Measurements from ENCODE around the gene GAS2L2. TPM values are rescaled to one million over a fixed set of nuclear protein-coding genes. Genes with fewer than 3 reads are reported as not detected.

Gene GAS2L2
- total and polyA plus RNA-seq, 2 experiments from 2014 or later, result not detected

- H3K27me3 ChIP-seq (replicated peaks; ENCODE audit: insufficient read depth), result no peaks in the 10 kb centered on the region
- no peak overlapping the region for H2AFZ ChIP-seq
- no peaks in the 10 kb centered on the region for H4K20me1 ChIP-seq (ENCODE audit: insufficient read depth)
- 81 to 83% methylated on average over 4 of the region's 4 CpGs for WGBS, 2 experiments (ENCODE audit: low coverage in 1 of 2, low lambda C conversion rate in 2 of 2, missing lambda C conversion rate in 2 of 2)
- no peak overlapping the region for H3K4me2 ChIP-seq (ENCODE audit: unreplicated experiment)
- H3K4me3 ChIP-seq, result no peak overlapping the region
- DNase-seq, result no peak
- H3K9me2 ChIP-seq (ENCODE audit: insufficient read depth), result no peaks in the 10 kb centered on the region
- TF ChIP-seq EZH2 (IDR thresholded peaks at IDR 0.05; ENCODE audit: insufficient read depth, poor library complexity, severe bottlenecking) (no peak), EZH2phosphoT487 (IDR thresholded peaks at IDR 0.05; ENCODE audit: insufficient read depth, low read depth) (no peak)
- peaks cover 6% of the 10 kb centered on the region; the same call in 1 of the 2 replicates for H3F3A ChIP-seq (ENCODE audit: insufficient read depth)
- peaks cover 13% of the 10 kb centered on the region for H3K4me1 ChIP-seq (ENCODE audit: insufficient read depth)
- in situ Hi-C loops (cut with MboI), result no loop called here
- peaks cover 23% of the 10 kb centered on the region for H3K36me3 ChIP-seq (ENCODE audit: low read depth)
- H3K9ac ChIP-seq, result no peak overlapping the region
- H3K9me3 ChIP-seq (ENCODE audit: low read depth), result no peaks in the 10 kb centered on the region
- no peaks in the 10 kb centered on the region for H3K79me2 ChIP-seq (ENCODE audit: insufficient read depth)
- H3K27ac ChIP-seq, result no peak overlapping the region
These were observed 28.0 kb downstream of the GAS2L2 start for GRCh38 chr17:35725058-35725457.

GRCh38 chr17:35723735-35724134 lies 29.3 kb downstream of the GAS2L2 start:
- Histone ChIP-seq H3F3A (ENCODE audit: insufficient read depth) (peaks cover 6% of the 10 kb centered on the region; the same call in 1 of the 2 replicates), H3K9ac (no peak overlapping the region), H3K4me1 (ENCODE audit: insufficient read depth) (peaks cover 13% of the 10 kb centered on the region), H3K27ac (no peak overlapping the region), H3K27me3 (replicated peaks; ENCODE audit: insufficient read depth) (no peaks in the 10 kb centered on the region), H4K20me1 (ENCODE audit: insufficient read depth) (no peaks in the 10 kb centered on the region), H3K4me3 (no peak overlapping the region), H3K9me2 (ENCODE audit: insufficient read depth) (no peaks in the 10 kb centered on the region), H2AFZ (no peak overlapping the region), H3K79me2 (ENCODE audit: insufficient read depth) (no peaks in the 10 kb centered on the region), H3K36me3 (ENCODE audit: low read depth) (peaks cover 23% of the 10 kb centered on the region), H3K4me2 (ENCODE audit: unreplicated experiment) (no peak overlapping the region), H3K9me3 (ENCODE audit: low read depth) (no peaks in the 10 kb centered on the region)
- no peak for DNase-seq
- TF ChIP-seq EZH2 (IDR thresholded peaks at IDR 0.05; ENCODE audit: insufficient read depth, poor library complexity, severe bottlenecking), result no peak
- TF ChIP-seq EZH2phosphoT487 (IDR thresholded peaks at IDR 0.05; ENCODE audit: insufficient read depth, low read depth), result no peak
- WGBS, 2 experiments (ENCODE audit: low coverage in 1 of 2, low lambda C conversion rate in 2 of 2, missing lambda C conversion rate in 2 of 2), result 94 to 100% methylated on average over 2 of the region's 2 CpGs
- in situ Hi-C loops (cut with MboI), result no loop called here

DNA sequence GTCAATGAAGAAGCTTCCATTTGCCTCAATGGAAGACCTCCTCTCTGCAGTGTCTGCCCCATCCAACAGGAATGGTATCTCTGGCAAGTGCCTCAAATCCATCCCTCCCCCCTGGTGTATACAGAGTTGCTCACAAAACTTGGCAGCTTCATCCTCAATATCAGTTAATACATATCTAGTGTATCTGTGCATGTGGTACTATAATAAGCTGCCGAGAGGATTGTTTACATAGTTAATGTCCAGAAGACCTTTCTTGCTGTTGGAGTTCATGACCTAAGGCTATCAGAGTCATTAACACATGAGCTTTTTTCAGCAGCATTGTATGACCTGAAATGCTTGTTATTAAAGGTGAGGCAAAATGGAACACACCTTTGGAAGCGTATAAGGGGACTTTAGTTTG lies 35.6 kb downstream of the GAS2L2 start:
- in situ Hi-C loops (cut with MboI), result no loop called here
- TF ChIP-seq EZH2phosphoT487 (IDR thresholded peaks at IDR 0.05; ENCODE audit: insufficient read depth, low read depth) (no peak), EZH2 (IDR thresholded peaks at IDR 0.05; ENCODE audit: insufficient read depth, poor library complexity, severe bottlenecking) (no peak)
- WGBS, 2 experiments (ENCODE audit: low coverage in 1 of 2, low lambda C conversion rate in 2 of 2, missing lambda C conversion rate in 2 of 2), result 91 to 94% methylated on average over 2 of the region's 2 CpGs
- no peak overlapping the region for H3K4me2 ChIP-seq (ENCODE audit: unreplicated experiment)
- H3K9me3 ChIP-seq (ENCODE audit: low read depth), result no peaks in the 10 kb centered on the region
- H3K27ac ChIP-seq, result no peak overlapping the region
- H3K27me3 ChIP-seq (replicated peaks; ENCODE audit: insufficient read depth), result no peaks in the 10 kb centered on the region
- H3K79me2 ChIP-seq (ENCODE audit: insufficient read depth), result no peaks in the 10 kb centered on the region; the same call in 1 of the 2 replicates
- no peak overlapping the region for H3K9ac ChIP-seq
- H3K36me3 ChIP-seq (ENCODE audit: low read depth), result peaks cover 12% of the 10 kb centered on the region
- H4K20me1 ChIP-seq (ENCODE audit: insufficient read depth), result no peaks in the 10 kb centered on the region
- peaks cover 15% of the 10 kb centered on the region for H3F3A ChIP-seq (ENCODE audit: insufficient read depth)
- H2AFZ ChIP-seq, result no peak overlapping the region
- no peak overlapping the region for H3K4me3 ChIP-seq
- no peaks in the 10 kb centered on the region for H3K9me2 ChIP-seq (ENCODE audit: insufficient read depth)
- H3K4me1 ChIP-seq (ENCODE audit: insufficient read depth), result peaks cover 15% of the 10 kb centered on the region
- no peak for DNase-seq

- H3K27ac ChIP-seq, result no peak overlapping the region
- H3F3A ChIP-seq (ENCODE audit: insufficient read depth), result peaks cover 20% of the 10 kb centered on the region
- in situ Hi-C loops (cut with MboI), result no loop called here
- H3K9me2 ChIP-seq (ENCODE audit: insufficient read depth), result no peaks in the 10 kb centered on the region
- H3K4me3 ChIP-seq, result no peak overlapping the region
- peaks cover 16% of the 10 kb centered on the region for H3K4me1 ChIP-seq (ENCODE audit: insufficient read depth)
- no peak overlapping the region for H3K4me2 ChIP-seq (ENCODE audit: unreplicated experiment)
- no peak for DNase-seq
- no peaks in the 10 kb centered on the region for H4K20me1 ChIP-seq (ENCODE audit: insufficient read depth)
- H3K27me3 ChIP-seq (replicated peaks; ENCODE audit: insufficient read depth), result no peaks in the 10 kb centered on the region
- TF ChIP-seq EZH2phosphoT487 (IDR thresholded peaks at IDR 0.05; ENCODE audit: insufficient read depth, low read depth) (no peak), EZH2 (IDR thresholded peaks at IDR 0.05; ENCODE audit: insufficient read depth, poor library complexity, severe bottlenecking) (no peak)
- WGBS, 2 experiments (ENCODE audit: low coverage in 1 of 2, low lambda C conversion rate in 2 of 2, missing lambda C conversion rate in 2 of 2), result 78 to 82% methylated on average over 4 of the region's 4 CpGs
- no peak overlapping the region for H2AFZ ChIP-seq
- H3K9ac ChIP-seq, result no peak overlapping the region
- H3K79me2 ChIP-seq (ENCODE audit: insufficient read depth), result no peaks in the 10 kb centered on the region; the same call in 1 of the 2 replicates
- peaks cover 14% of the 10 kb centered on the region for H3K36me3 ChIP-seq (ENCODE audit: low read depth)
- H3K9me3 ChIP-seq (ENCODE audit: low read depth), result no peaks in the 10 kb centered on the region
These were observed 36.1 kb downstream of the GAS2L2 start for GRCh38 chr17:35716897-35717465.
